ENCODE measurements around the gene TRPM2. TPM values are rescaled to one million over a fixed set of nuclear protein-coding genes. Genes with fewer than 3 reads are reported as not detected.

The TRPM2 gene
- total RNA-seq, 3 donors from 2014 or later (not counting 1 experiment from before 2014, with no cell fraction given): 21.7 to 70.5 (median 25.2) TPM

GRCh38 chr21:44375281-44375651 lies 21.8 kb downstream of the TRPM2 start:
- Mint-ChIP-seq H3K4me1 (peaks cover 34 to 57% of the 10 kb centered on the region in 2 donors), H3K27me3 (ENCODE audit: low read depth in 2 of 2) (peaks cover 0 to 3% of the 10 kb centered on the region in 2 donors), H3K27ac (peak overlapping the region; percentile 17 to 75), H3K4me3 (peak overlapping the region; percentile 82), H3K9me3 (no peaks in the 10 kb centered on the region), H3K36me3 (no peaks in the 10 kb centered on the region)
- intact Hi-C loops (cut with micrococcal nuclease): loop anchor here (10.0 kb wide), 3 partner anchors 100 to 550 kb away; partner anchors contain the start of genes ITGB2 and TRAPPC10
- Histone ChIP-seq H3K27ac (ENCODE audit: low read length) (no peak overlapping the region), H3K4me3 (ENCODE audit: low read length) (no peak overlapping the region), H3K4me1 (ENCODE audit: control insufficient read depth, insufficient read depth, low read length) (peaks cover 43% of the 10 kb centered on the region), H3K36me3 (ENCODE audit: control insufficient read depth, insufficient read depth, low read length) (peaks cover 2% of the 10 kb centered on the region), H3K9me3 (ENCODE audit: control insufficient read depth, insufficient read depth, low read length) (peaks cover 4% of the 10 kb centered on the region), H3K27me3 (ENCODE audit: control insufficient read depth, insufficient read depth, low read length) (peaks cover 8% of the 10 kb centered on the region)
- ATAC-seq: peak; percentile 85 to 98 (median 88)
- DNase-seq: peak; percentile 58 to 68
- WGBS (ENCODE audit: insufficient coverage): 1% methylated on average over 10 of the region's 10 CpGs
- no peak for TF ChIP-seq CTCF (IDR thresholded peaks at IDR 0.05)

GRCh38 chr21:44375761-44376241 lies 22.4 kb downstream of the TRPM2 start:
- H3K9me3 Mint-ChIP-seq: no peaks in the 10 kb centered on the region
- H3K36me3 Mint-ChIP-seq: no peaks in the 10 kb centered on the region
- H3K9me3 ChIP-seq (ENCODE audit: control insufficient read depth, insufficient read depth, low read length): peaks cover 4% of the 10 kb centered on the region
- TF ChIP-seq CTCF (IDR thresholded peaks at IDR 0.05): no peak
- H3K27ac Mint-ChIP-seq: peak overlapping the region; percentile 17 to 75
- H3K4me3 ChIP-seq (ENCODE audit: low read length): no peak overlapping the region
- H3K36me3 ChIP-seq (ENCODE audit: control insufficient read depth, insufficient read depth, low read length): peaks cover 3% of the 10 kb centered on the region
- peaks cover 43% of the 10 kb centered on the region for H3K4me1 ChIP-seq (ENCODE audit: control insufficient read depth, insufficient read depth, low read length)
- H3K27ac ChIP-seq (ENCODE audit: low read length): no peak overlapping the region
- peak overlapping the region; percentile 82 for H3K4me3 Mint-ChIP-seq
- H3K27me3 Mint-ChIP-seq (ENCODE audit: low read depth in 2 of 2): peaks cover 0 to 3% of the 10 kb centered on the region in 2 donors
- ATAC-seq (peak in 1 of 3 donors; percentile 22), DNase-seq (no peak)
- intact Hi-C loops (cut with micrococcal nuclease): loop anchor here (10.0 kb wide), 3 partner anchors 99 to 549 kb away; partner anchors contain the start of genes ITGB2 and TRAPPC10
- peaks cover 5% of the 10 kb centered on the region for H3K27me3 ChIP-seq (ENCODE audit: control insufficient read depth, insufficient read depth, low read length)
- peaks cover 34 to 60% of the 10 kb centered on the region in 2 donors for H3K4me1 Mint-ChIP-seq
- 93% methylated on average over 19 of the region's 19 CpGs for WGBS (ENCODE audit: insufficient coverage)

- ATAC-seq (no peak), DNase-seq (no peak)
- TF ChIP-seq CTCF (IDR thresholded peaks at IDR 0.05): no peak
- Mint-ChIP-seq H3K9me3 (no peaks in the 10 kb centered on the region), H3K27me3 (ENCODE audit: low read depth in 2 of 2) (no peaks in the 10 kb centered on the region), H3K36me3 (no peaks in the 10 kb centered on the region), H3K4me1 (peaks cover 31 to 64% of the 10 kb centered on the region in 2 donors), H3K27ac (no peak overlapping the region), H3K4me3 (peak overlapping the region; percentile 31)
- H3K27ac ChIP-seq (ENCODE audit: low read length): no peak overlapping the region
- peaks cover 4% of the 10 kb centered on the region for H3K36me3 ChIP-seq (ENCODE audit: control insufficient read depth, insufficient read depth, low read length)
- intact Hi-C loops (cut with micrococcal nuclease): loop anchor here (10.0 kb wide), 3 partner anchors 98 to 548 kb away; partner anchors contain the start of genes ITGB2 and TRAPPC10
- WGBS (ENCODE audit: insufficient coverage): 98% methylated on average over 9 of the region's 9 CpGs
- peaks cover 43% of the 10 kb centered on the region for H3K4me1 ChIP-seq (ENCODE audit: control insufficient read depth, insufficient read depth, low read length)
- peaks cover 5% of the 10 kb centered on the region for H3K27me3 ChIP-seq (ENCODE audit: control insufficient read depth, insufficient read depth, low read length)
- peaks cover 4% of the 10 kb centered on the region for H3K9me3 ChIP-seq (ENCODE audit: control insufficient read depth, insufficient read depth, low read length)
- H3K4me3 ChIP-seq (ENCODE audit: low read length): no peak overlapping the region
Observed at GRCh38 chr21:44376606-44377005, 23.2 kb downstream of the TRPM2 start.
